Measurements from ENCODE around the gene HINT3. TPM values are rescaled to one million over a fixed set of nuclear protein-coding genes. Genes with fewer than 3 reads are reported as not detected.
"Not testable (repeated sequence)": the region's sequence is repeated elsewhere in the genome, so short reads cannot be mapped to it uniquely, and the experiment has no call there.

HINT3 gene
- total and polyA plus RNA-seq, 4 donors = 15.6 to 37.4 (median 18.1) TPM

DNA sequence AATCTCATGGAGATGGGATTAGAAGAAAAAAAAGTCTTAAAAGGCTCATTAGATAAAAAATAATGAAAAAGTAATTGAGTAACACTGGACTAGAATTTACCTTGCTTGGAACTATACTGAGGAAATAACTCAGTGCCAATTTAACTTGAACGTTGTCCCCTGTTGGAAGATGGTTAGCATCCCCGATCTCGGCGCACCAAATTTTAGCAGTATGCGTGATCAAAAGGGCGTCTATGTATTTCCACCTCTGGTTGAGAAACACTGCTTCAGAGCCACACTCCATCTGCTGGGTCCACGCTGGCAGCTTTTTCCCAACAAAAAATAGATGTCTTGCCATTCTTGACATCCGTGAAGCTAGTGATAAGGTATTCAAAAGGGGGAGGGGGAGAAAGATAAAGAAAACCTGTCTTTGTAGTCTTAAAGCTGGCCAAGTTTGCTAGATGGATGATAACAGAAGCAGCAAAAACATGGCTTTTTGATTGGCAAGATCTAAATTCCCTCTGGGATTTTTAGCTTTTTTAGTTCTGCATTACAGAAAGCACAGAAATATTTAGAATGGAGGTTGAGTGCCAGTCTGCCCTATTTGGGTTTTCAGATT lies 6.4 kb downstream of the HINT3 start:
- no peak overlapping the region for H3K27ac ChIP-seq (ENCODE audit: low read depth in 1 of 2, low read length in 2 of 2)
- no peaks in the 10 kb centered on the region for H3K27me3 ChIP-seq (ENCODE audit: control insufficient read depth in 1 of 2, insufficient read depth in 2 of 2, low read length in 1 of 2)
- DNase-seq (no peak), ATAC-seq (ENCODE audit: low FRiP score) (no peak)
- intact Hi-C loops (cut with DNase I) = no loop called here
- H3K9me3 ChIP-seq (ENCODE audit: control insufficient read depth, low read length) = no peaks in the 10 kb centered on the region
- peaks cover 3 to 13% of the 10 kb centered on the region in 2 donors for H3K4me1 ChIP-seq (ENCODE audit: control insufficient read depth in 1 of 2, insufficient read depth in 2 of 2, low read length in 2 of 2)
- H3K4me3 ChIP-seq (ENCODE audit: low read length in 2 of 2) = no peak overlapping the region
- no peaks in the 10 kb centered on the region for H3K36me3 ChIP-seq (ENCODE audit: control insufficient read depth in 1 of 2, insufficient read depth in 2 of 2, low read length in 1 of 2)
- WGBS, 2 donors = 32 to 37% methylated on average over 8 of the region's 8 CpGs

DNA sequence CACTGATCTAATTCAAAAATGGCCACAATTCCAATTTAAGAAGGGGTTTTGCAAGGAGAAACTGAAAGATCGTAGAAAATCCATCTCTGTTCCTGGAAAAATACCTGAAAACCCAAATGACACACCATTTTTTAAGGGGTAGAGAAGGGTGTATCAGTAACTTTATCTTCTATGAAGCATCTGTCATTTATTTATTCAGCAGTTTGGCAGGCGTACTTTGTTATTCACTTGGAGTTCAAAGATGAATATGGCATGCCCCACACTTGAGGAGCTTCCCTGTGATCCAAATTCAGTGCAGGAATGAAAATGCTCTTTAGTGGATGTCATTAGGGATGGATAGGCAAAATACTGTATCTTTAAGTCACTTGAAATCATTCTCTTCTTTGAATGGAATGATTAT lies 7.2 kb downstream of the HINT3 start:
- no peak overlapping the region for H3K27ac ChIP-seq (ENCODE audit: low read depth in 1 of 2, low read length in 2 of 2)

DNA sequence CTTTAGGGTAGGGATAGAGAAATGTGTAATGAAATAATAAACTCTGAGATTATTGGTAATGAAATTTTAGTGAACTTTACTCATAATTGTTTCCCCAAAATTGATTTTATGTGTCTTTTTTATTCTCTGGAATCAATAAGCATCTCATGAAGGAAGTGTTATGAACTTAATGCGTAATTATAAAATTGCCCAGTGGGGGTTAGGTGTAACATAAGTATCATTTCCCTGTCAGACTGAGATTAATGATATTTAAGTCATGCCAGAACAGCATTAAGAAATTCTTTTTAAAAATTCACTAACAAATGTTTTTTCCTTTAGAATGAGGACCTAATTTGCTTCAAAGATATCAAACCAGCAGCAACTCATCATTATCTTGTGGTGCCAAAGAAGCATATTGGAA lies 10.0 kb downstream of the HINT3 start:
- H3K27ac ChIP-seq (ENCODE audit: low read depth in 1 of 2, low read length in 2 of 2) = no peak overlapping the region
- H3K27me3 ChIP-seq (ENCODE audit: control insufficient read depth in 1 of 2, insufficient read depth in 2 of 2, low read length in 1 of 2) = no peaks in the 10 kb centered on the region
- H3K4me3 ChIP-seq (ENCODE audit: low read length in 2 of 2) = no peak overlapping the region
- no peak for DNase-seq
- 96 to 97% methylated on average over 1 of the region's 1 CpG for WGBS, 2 donors
- H3K4me1 ChIP-seq (ENCODE audit: control insufficient read depth in 1 of 2, insufficient read depth in 2 of 2, low read length in 2 of 2) = peaks cover 0 to 6% of the 10 kb centered on the region in 2 donors
- ATAC-seq (ENCODE audit: low FRiP score) = no peak
- no peaks in the 10 kb centered on the region for H3K36me3 ChIP-seq (ENCODE audit: control insufficient read depth in 1 of 2, insufficient read depth in 2 of 2, low read length in 1 of 2)
- H3K9me3 ChIP-seq (ENCODE audit: control insufficient read depth, low read length) = no peaks in the 10 kb centered on the region
- intact Hi-C loops (cut with DNase I) = no loop called here

More for the DNA sequence above, 7.2 kb downstream of the HINT3 start:
- WGBS, 2 donors = 72 to 82% methylated on average over 2 of the region's 2 CpGs
- Histone ChIP-seq H3K4me1 (ENCODE audit: control insufficient read depth in 1 of 2, insufficient read depth in 2 of 2, low read length in 2 of 2) (peaks cover under 1 to 10% of the 10 kb centered on the region in 2 donors), H3K27me3 (ENCODE audit: control insufficient read depth in 1 of 2, insufficient read depth in 2 of 2, low read length in 1 of 2) (no peaks in the 10 kb centered on the region), H3K36me3 (ENCODE audit: control insufficient read depth in 1 of 2, insufficient read depth in 2 of 2, low read length in 1 of 2) (no peaks in the 10 kb centered on the region), H3K9me3 (ENCODE audit: control insufficient read depth, low read length) (no peaks in the 10 kb centered on the region), H3K4me3 (ENCODE audit: low read length in 2 of 2) (no peak overlapping the region)
- no peak for ATAC-seq (ENCODE audit: low FRiP score)
- intact Hi-C loops (cut with DNase I) = no loop called here
- no peak for DNase-seq

DNA sequence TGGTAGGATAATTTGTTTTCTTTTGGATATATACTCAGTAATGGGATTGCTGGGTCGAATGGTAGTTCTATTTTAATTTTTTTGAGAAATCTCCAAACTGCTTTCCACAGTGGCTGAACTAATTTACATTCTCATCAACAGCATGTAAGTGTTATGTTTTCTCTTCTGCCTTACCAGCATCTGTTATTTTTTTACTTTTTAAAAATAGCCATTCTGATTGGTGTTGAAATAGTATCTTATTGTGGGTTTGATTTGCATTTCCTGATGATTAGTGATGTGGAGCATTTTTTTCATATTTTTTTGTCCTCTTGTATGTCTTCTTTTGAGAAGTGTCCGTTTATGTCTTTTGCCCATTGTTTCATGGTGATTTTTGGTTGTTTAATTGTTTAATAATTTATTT lies 11.9 kb downstream of the HINT3 start:
- no peak for ATAC-seq (ENCODE audit: low FRiP score)
- no peak overlapping the region for H3K4me3 ChIP-seq (ENCODE audit: low read length in 2 of 2)
- H3K4me1 ChIP-seq (ENCODE audit: control insufficient read depth in 1 of 2, insufficient read depth in 2 of 2, low read length in 2 of 2) = no peaks in the 10 kb centered on the region
- intact Hi-C loops (cut with DNase I) = no loop called here
- H3K9me3 ChIP-seq (ENCODE audit: control insufficient read depth, low read length) = no peaks in the 10 kb centered on the region
- no peak for DNase-seq
- no peaks in the 10 kb centered on the region for H3K36me3 ChIP-seq (ENCODE audit: control insufficient read depth in 1 of 2, insufficient read depth in 2 of 2, low read length in 1 of 2)
- no peaks in the 10 kb centered on the region for H3K27me3 ChIP-seq (ENCODE audit: control insufficient read depth in 1 of 2, insufficient read depth in 2 of 2, low read length in 1 of 2)
- WGBS, 2 donors = 61 to 80% methylated on average over 2 of the region's 2 CpGs
- no peak overlapping the region for H3K27ac ChIP-seq (ENCODE audit: low read depth in 1 of 2, low read length in 2 of 2)

DNA sequence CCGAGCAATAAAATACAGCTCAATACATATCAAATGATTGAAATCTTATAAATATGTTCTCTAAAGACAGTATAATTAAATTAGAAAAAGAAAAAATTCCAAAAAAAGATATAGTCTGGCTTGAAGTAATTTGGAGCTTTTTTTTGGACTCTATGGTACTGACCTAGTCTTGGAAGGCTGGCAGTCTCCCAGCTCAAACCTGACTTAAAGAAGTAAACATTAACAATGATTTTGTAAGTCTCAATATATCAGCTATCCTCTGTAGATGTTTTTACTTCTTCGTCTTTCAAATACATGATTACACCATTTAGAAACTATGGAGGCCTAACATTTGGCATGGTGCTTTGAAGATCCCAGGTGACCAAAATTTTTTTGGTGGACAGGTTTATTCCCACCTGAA lies 14.2 kb downstream of the HINT3 start:
- Histone ChIP-seq H3K4me3 (ENCODE audit: low read length in 2 of 2) (no peak overlapping the region), H3K9me3 (ENCODE audit: control insufficient read depth, low read length) (no peaks in the 10 kb centered on the region), H3K36me3 (ENCODE audit: control insufficient read depth in 1 of 2, insufficient read depth in 2 of 2, low read length in 1 of 2) (peaks cover 0 to 2% of the 10 kb centered on the region in 2 donors), H3K27me3 (ENCODE audit: control insufficient read depth in 1 of 2, insufficient read depth in 2 of 2, low read length in 1 of 2) (no peaks in the 10 kb centered on the region), H3K27ac (ENCODE audit: low read depth in 1 of 2, low read length in 2 of 2) (no peak overlapping the region), H3K4me1 (ENCODE audit: control insufficient read depth in 1 of 2, insufficient read depth in 2 of 2, low read length in 2 of 2) (no peaks in the 10 kb centered on the region)
- ATAC-seq (ENCODE audit: low FRiP score) (no peak), DNase-seq (no peak)
- intact Hi-C loops (cut with DNase I) = loop anchor here (5.0 kb wide), 2 partner anchors 113 to 658 kb away; no protein-coding TSS in a partner anchor
- WGBS, 2 donors = 0 to 63% methylated on average over 2 of the region's 2 CpGs

DNA sequence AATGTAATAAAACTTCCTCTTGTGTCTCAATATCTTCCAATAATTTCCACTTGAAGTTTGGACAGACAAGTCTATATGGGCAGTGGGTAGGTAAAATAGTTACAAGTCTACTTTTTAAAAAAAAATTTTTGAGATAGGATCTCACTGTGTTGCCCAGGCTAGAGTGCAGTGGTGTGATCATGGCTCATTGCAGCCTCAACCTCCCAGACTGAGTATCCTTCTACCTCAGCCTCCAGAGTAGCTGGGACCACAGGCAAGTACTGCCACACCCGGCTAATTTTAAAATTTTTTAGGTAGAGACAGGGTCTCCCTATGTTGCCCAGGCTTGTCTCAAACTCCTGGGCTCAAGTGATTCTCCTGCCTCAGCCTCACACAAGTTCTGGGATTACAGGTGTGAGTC lies 15.9 kb downstream of the HINT3 start:
- not testable (repeated sequence) for H3K36me3 ChIP-seq (ENCODE audit: control insufficient read depth in 1 of 2, insufficient read depth in 2 of 2, low read length in 1 of 2); H3K4me3 ChIP-seq (ENCODE audit: low read length in 2 of 2); DNase-seq; H3K27ac ChIP-seq (ENCODE audit: low read depth in 1 of 2, low read length in 2 of 2); H3K9me3 ChIP-seq (ENCODE audit: control insufficient read depth, low read length); H3K27me3 ChIP-seq (ENCODE audit: control insufficient read depth in 1 of 2, insufficient read depth in 2 of 2, low read length in 1 of 2); H3K4me1 ChIP-seq (ENCODE audit: control insufficient read depth in 1 of 2, insufficient read depth in 2 of 2, low read length in 2 of 2); ATAC-seq (ENCODE audit: low FRiP score)
- intact Hi-C loops (cut with DNase I) = loop anchor here (5.0 kb wide), 2 partner anchors 115 to 660 kb away; no protein-coding TSS in a partner anchor
- WGBS, 2 donors = 93 to 98% methylated on average over 1 of the region's 1 CpG

DNA sequence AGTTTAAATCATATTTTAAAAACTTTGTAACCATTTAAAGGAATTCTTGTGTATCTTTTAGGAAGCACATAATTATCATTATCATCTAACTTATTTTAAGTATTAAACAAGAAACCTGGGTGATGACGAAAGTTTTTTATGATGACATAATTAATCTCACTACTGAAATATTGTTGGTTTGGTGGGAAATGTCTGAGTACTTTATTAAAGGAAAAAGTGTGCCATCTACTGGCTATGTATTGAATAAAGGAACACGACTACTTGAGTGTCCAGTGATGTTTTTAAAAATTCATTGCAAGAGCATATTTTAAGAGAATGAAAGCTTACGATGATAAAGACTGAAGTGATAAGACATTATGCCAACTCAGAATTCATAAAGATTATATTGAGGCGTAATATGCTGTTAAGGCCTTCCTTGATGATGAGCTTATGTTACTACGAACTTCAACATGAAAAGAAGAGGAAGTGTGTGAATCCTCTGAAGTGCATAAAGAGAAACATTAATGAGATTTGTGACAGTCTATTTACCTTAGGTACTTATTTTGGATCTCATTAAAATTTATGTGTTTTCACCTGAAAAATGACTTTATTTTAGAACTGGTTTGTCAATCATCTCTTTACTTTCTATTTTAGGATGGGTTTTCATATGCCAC lies 17.8 kb downstream of the HINT3 start:
- Histone ChIP-seq H3K9me3 (ENCODE audit: control insufficient read depth, low read length) (no peaks in the 10 kb centered on the region), H3K4me3 (ENCODE audit: low read length in 2 of 2) (no peak overlapping the region), H3K27ac (ENCODE audit: low read depth in 1 of 2, low read length in 2 of 2) (no peak overlapping the region), H3K36me3 (ENCODE audit: control insufficient read depth in 1 of 2, insufficient read depth in 2 of 2, low read length in 1 of 2) (peaks cover 0 to 2% of the 10 kb centered on the region in 2 donors), H3K4me1 (ENCODE audit: control insufficient read depth in 1 of 2, insufficient read depth in 2 of 2, low read length in 2 of 2) (no peaks in the 10 kb centered on the region), H3K27me3 (ENCODE audit: control insufficient read depth in 1 of 2, insufficient read depth in 2 of 2, low read length in 1 of 2) (no peaks in the 10 kb centered on the region)
- DNase-seq = no peak
- no peak for ATAC-seq (ENCODE audit: low FRiP score)
- WGBS, 2 donors = 28 to 29% methylated on average over 5 of the region's 5 CpGs
- intact Hi-C loops (cut with DNase I) = loop anchor here (5.0 kb wide), 2 partner anchors 117 to 662 kb away; no protein-coding TSS in a partner anchor

DNA sequence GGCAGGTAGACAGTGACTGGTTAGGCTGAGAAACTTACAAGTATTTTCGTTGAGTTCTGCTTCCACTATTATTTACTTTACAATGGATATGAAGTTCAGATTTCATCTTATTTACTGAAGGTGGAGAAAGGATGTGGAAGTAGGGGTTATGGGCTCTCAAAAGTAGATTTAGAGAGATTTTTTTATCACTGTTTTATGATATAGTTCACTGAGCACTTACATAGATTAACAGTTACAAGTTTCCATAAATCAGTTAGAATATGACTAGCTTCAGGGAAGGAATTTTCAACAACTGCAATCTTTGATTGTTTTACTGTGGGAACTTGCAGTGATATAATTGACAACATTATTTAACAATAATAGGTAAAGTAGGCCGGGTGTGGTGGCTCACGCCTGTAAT lies 22.5 kb downstream of the HINT3 start:
- DNase-seq (no peak), ATAC-seq (ENCODE audit: low FRiP score) (no peak)
- Histone ChIP-seq H3K27me3 (ENCODE audit: control insufficient read depth in 1 of 2, insufficient read depth in 2 of 2, low read length in 1 of 2) (no peaks in the 10 kb centered on the region), H3K27ac (ENCODE audit: low read depth in 1 of 2, low read length in 2 of 2) (no peak overlapping the region), H3K9me3 (ENCODE audit: control insufficient read depth, low read length) (no peaks in the 10 kb centered on the region), H3K36me3 (ENCODE audit: control insufficient read depth in 1 of 2, insufficient read depth in 2 of 2, low read length in 1 of 2) (peaks cover 0 to 2% of the 10 kb centered on the region in 2 donors), H3K4me1 (ENCODE audit: control insufficient read depth in 1 of 2, insufficient read depth in 2 of 2, low read length in 2 of 2) (no peaks in the 10 kb centered on the region), H3K4me3 (ENCODE audit: low read length in 2 of 2) (no peak overlapping the region)
- WGBS, 2 donors = 87 to 89% methylated on average over 3 of the region's 3 CpGs
- intact Hi-C loops (cut with DNase I) = no loop called here

DNA sequence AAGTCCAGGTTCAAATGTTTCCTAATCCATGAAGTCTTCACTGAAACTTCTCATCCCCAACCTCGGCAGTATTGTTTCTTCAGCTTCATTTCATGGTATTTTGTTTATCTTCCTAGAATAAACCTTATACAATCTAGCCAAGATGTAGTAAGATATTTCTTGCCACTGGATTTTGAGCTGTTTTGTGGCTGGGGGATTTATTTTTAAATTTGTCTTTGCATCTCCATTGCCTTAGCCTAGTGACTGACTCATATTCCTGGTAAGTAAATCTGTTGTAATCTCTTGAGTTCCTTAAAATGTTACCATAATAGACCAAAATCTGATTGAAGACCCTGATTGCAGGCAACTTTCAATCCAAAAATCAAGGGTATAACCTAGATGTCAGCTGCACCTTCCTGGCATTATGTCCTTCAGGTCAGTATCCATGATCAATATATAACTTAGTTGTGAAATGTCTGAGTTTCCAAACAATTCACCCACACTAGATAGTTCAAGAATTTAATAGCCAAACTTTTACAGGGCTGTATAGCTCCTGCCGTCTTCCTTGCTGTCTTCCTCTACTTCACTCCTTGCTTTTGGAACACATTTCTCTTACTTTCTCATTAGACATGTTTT lies 25.1 kb downstream of the HINT3 start:
- Histone ChIP-seq H3K36me3 (ENCODE audit: control insufficient read depth in 1 of 2, insufficient read depth in 2 of 2, low read length in 1 of 2) (no peaks in the 10 kb centered on the region), H3K4me1 (ENCODE audit: control insufficient read depth in 1 of 2, insufficient read depth in 2 of 2, low read length in 2 of 2) (no peaks in the 10 kb centered on the region), H3K9me3 (ENCODE audit: control insufficient read depth, low read length) (no peaks in the 10 kb centered on the region), H3K27me3 (ENCODE audit: control insufficient read depth in 1 of 2, insufficient read depth in 2 of 2, low read length in 1 of 2) (no peaks in the 10 kb centered on the region), H3K27ac (ENCODE audit: low read depth in 1 of 2, low read length in 2 of 2) (no peak overlapping the region), H3K4me3 (ENCODE audit: low read length in 2 of 2) (no peak overlapping the region)
- WGBS, 2 donors = 89 to 90% methylated on average over 2 of the region's 2 CpGs
- no peak for ATAC-seq (ENCODE audit: low FRiP score)
- intact Hi-C loops (cut with DNase I) = no loop called here
- DNase-seq = no peak

Data from aorta (tissue), 5 donors.